Stimulated activated CD4-positive, alpha-beta T cell treated with anti-CD3 and anti-CD28 coated beads, Interleukin-1b, Interleukin-23, amount 100 ng/mL, for 24 hours (primary cell): ENCODE data around the gene RBBP5.

Experiments
- DNase-seq, 4 experiments: peaks; one replicate each; pipeline ENCODE4 v3.0.0-alpha.2; 2020; ENCODE audit warnings: low read depth in 4 of 4, low spot score in 1 of 4

The RBBP5 gene

GRCh38 chr1:205057808-205058575 lies 63.8 kb downstream of the RBBP5 start:
- no peak for DNase-seq

GRCh38 chr1:205056956-205057568 lies 64.7 kb downstream of the RBBP5 start:
- DNase-seq: no peak

- DNase-seq: no peak
These were observed 65.6 kb downstream of the RBBP5 start for GRCh38 chr1:205056188-205056611.

GRCh38 chr1:205054013-205054412 lies 67.8 kb downstream of the RBBP5 start:
- no peak for DNase-seq

- DNase-seq: no peak
These were observed 68.5 kb downstream of the RBBP5 start for GRCh38 chr1:205053296-205053695.

GRCh38 chr1:205052690-205053089 lies 69.1 kb downstream of the RBBP5 start:
- no peak for DNase-seq

GRCh38 chr1:205049479-205049878 lies 72.3 kb downstream of the RBBP5 start:
- no peak for DNase-seq

GRCh38 chr1:205048382-205048781 lies 73.4 kb downstream of the RBBP5 start:
- DNase-seq: no peak

GRCh38 chr1:205047764-205048231 lies 74.0 kb downstream of the RBBP5 start:
- DNase-seq: no peak

GRCh38 chr1:205046870-205047269 lies 74.9 kb downstream of the RBBP5 start:
- no peak for DNase-seq

GRCh38 chr1:205045146-205045545 lies 76.6 kb downstream of the RBBP5 start:
- no peak for DNase-seq

- no peak for DNase-seq
These were observed 77.0 kb downstream of the RBBP5 start for GRCh38 chr1:205044741-205045140.

GRCh38 chr1:205043866-205044265 lies 77.9 kb downstream of the RBBP5 start:
- DNase-seq: no peak

- DNase-seq: no peak
These were observed 78.6 kb downstream of the RBBP5 start, which contains the start of gene CNTN2 for GRCh38 chr1:205042911-205043806. CNTN2 (plus strand) TSS chr1:205043212; CDS start chr1:205053186, 9,974 bp downstream.

- DNase-seq: no peak
These were observed 79.5 kb downstream of the RBBP5 start for GRCh38 chr1:205041998-205042910.

GRCh38 chr1:205041001-205041715 lies 80.6 kb downstream of the RBBP5 start:
- no peak for DNase-seq

GRCh38 chr1:205038132-205038786 lies 83.5 kb downstream of the RBBP5 start:
- no peak for DNase-seq

- DNase-seq: no peak
These were observed 84.2 kb downstream of the RBBP5 start for GRCh38 chr1:205037539-205037938.
